NCI-H1436 treated with DMSO at 0.1 percent for 48 hours (cell line): ENCODE data around the gene TMEM222.

Experiments
- DNase-seq: peaks from one replicate; lab custom pipeline; 2025; lab: John Stamatoyannopoulos, UW

The TMEM222 gene

GRCh38 chr1:27342391-27342777 lies 20.4 kb downstream of the TMEM222 start:
- no peak for DNase-seq

GRCh38 chr1:27342778-27343638 lies 21.0 kb downstream of the TMEM222 start:
- no peak for DNase-seq

DNA sequence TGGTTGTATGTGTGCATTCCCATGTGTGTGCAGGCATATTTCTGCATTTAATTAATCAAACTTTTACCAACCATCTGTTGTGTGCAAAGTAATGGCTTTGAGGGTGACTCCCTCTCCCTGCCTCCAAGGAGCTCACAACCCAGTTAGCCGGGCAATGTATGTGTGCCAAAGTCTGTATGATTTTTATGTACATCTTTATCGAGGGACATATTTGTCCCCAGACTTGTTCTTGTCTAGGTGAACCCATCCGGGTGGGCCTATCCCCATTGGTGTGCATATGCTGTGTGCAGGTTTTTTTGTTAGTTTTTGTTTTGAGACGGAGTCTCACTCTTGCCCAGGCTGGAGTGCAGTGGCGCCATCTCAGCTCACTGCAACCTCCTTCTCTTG lies 21.7 kb downstream of the TMEM222 start:
- DNase-seq = no peak

DNA sequence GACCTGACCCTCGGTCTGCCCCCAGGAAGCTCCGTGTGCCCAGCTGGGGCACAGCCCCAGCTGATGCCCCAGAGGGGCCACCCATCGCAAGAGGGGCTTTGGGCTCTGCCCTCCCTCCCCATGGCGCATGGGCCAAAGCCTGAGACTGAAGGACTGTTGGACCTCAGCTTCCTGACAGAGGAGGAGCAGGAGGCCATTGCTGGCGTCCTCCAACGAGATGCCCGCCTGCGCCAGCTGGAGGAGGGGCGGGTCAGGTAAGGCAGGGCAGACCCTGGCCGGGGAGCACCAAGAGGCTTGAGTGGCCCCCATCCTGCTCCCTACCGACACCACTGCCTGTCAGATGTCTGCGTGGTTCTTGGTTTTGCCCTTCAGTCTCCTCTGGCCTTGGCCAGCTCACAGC lies 23.3 kb downstream of the TMEM222 start:
- DNase-seq = no peak

- no peak for DNase-seq
These were observed 24.4 kb downstream of the TMEM222 start for GRCh38 chr1:27346357-27346756.

GRCh38 chr1:27346991-27347624 lies 25.1 kb downstream of the TMEM222 start:
- DNase-seq = no peak

DNA sequence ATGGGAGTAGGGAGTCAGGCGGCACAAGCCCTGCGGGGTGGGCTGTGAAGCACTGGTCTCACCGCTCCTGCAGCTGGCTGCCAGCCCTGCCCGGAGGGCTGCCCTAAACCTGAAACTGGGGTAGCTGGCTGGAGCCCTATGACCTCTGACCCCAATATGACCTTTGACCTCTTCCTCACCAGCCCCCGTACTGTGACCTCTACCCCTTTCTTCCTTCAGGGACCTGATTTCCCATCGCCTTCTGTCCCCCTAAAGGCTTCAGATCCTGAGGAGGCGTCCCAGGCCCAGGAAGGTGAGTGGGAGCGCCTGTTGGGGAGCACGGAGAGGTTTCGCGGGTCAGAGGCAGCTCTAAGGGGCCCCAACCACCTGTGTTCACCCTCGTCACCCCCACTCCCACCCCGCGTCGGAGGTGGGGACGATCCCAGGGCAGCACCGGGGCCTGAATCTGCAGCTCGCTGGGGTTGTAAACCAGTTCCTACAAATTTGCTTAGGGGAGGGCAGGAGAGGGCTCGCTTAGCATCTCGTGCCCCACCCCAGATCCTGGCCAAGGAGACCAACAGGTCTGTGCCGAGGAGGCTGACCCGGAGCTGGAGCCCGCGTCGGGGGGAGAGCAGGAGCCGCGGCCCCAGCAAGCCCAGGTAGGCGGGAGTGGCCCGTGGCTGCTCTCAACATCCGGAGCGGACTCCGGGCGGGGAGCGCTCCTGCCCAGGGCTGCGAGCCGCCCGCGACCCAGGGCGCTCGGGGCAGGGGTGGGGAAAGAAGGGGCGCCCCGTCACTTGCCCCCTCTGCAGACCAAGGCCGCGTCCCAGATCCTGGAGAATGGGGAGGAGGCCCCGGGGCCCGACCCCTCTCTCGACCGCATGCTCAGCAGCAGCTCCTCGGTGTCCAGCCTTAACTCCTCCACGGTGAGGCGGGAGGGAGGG lies 27.2 kb downstream of the TMEM222 start:
- no peak for DNase-seq

DNA sequence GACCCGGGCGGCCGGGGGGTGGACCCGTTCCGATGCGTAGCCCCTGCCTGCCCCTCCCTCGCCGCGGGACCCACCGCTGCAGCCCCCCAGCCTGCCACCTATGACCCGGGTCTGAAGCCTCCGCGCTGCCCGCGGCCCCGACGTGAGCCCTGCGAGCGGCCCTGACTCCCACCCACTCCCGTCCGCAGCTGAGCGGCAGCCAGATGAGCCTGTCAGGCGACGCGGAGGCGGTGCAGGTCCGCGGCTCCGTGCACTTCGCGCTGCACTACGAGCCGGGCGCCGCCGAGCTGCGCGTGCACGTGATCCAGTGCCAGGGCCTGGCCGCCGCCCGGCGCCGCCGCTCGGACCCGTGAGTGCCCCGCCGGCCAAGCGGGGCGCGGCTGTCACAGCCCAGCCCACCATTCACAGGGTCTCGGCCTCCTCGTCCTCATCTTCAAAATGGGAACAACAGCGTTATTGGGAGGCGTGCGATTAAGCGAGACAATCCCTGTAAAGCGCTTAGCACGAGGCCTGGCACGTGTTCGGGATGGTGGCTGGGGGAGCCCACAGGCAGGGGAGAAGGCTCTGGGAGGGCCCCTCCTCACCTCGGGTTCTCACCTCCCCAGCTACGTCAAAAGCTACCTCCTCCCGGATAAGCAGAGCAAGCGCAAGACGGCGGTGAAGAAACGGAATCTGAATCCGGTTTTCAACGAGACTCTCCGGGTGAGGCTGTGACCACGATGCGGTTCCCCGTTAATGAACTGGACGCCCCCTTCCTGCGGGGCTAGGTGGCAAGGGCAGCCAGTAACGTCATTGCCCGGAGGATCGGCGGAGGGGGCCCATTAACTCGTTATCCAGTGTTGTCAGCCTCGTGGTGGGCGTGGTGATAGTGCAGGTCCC lies 28.1 kb downstream of the TMEM222 start:
- DNase-seq = no peak

DNA sequence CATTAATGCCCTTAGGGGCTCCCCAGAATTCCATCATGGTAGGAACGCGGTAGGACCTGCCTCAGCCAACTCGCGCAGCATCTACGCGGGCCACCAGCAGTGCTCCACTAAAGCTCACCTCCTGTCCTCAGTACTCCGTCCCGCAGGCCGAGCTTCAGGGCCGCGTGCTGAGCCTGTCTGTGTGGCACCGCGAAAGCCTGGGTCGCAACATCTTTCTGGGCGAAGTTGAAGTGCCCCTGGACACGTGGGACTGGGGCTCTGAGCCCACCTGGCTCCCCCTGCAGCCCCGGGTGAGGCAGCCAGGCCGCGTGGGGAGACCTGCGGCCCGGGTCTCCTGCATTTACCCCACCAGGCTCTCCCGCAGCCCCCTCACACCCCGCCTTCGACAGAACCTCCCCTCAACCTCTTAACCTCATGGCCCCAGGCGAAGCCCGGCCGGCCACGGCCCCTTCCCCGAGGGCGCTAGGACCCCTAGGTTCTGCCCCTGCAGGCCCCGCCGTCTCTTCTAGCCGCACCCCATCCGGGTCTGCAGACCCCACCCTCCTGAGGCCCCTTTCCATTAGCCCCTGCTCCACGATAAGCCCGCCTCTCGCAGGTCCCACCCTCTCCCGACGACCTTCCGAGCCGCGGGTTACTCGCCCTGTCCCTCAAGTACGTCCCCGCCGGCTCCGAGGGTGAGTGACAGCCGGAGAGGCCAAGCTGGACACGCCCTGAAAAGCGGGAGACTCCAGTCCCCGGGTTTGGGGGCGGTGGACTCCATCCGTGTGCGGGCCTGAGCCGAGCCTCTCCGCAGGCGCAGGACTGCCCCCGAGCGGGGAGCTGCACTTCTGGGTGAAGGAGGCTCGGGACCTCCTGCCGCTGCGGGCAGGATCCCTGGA lies 28.9 kb downstream of the TMEM222 start:
- DNase-seq = no peak

DNA sequence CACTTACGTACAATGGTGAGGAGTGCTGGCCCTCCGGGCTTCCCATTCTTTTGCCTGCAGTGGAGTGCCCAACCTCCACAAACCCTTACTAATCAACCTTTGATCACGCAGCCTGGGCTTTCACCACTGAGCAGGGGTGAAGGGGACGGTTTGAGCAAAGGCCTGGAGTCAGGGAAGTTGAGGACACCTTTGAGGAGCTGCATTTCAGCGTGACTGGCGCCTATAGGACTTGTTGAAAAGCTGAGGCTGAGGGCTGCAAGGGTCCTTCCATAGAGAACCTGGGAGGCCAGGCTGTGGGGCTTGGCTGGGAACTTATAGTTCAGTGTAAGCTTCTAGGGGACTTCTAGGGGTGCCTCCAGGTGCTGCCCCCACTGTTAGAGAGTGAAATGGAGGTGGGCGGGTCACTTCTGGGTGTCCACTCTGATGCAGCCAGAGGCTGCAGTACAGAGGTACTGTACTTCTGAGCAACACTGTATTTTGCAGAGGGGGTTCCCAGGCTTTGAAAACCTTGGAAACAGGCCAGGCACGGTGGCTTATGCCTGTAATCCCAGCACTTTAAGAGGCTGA lies 29.7 kb downstream of the TMEM222 start:
- DNase-seq = no peak

GRCh38 chr1:27353166-27353565 lies 31.2 kb downstream of the TMEM222 start:
- DNase-seq = no peak

GRCh38 chr1:27353629-27354028 lies 31.7 kb downstream of the TMEM222 start:
- DNase-seq = no peak

- no peak for DNase-seq
These were observed 33.7 kb downstream of the TMEM222 start for GRCh38 chr1:27355683-27356082.

DNA sequence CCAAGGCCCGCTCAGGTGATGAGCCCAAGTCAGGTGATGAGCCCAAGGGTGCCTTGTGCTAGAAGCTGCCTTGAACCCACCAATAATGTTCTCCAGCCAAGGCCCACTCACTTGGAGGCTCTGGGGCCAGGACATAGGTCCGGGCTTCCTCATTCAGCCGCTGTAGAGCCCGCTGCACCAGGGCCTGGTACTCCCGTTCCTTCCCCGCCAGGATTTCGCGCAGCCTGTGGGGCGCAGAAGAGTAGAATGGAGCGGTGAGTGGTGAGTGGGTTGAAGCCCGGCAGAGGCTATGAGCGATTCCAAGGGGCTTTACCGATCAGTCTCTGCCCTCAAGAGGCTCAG lies 34.3 kb downstream of the TMEM222 start:
- no peak for DNase-seq

DNA sequence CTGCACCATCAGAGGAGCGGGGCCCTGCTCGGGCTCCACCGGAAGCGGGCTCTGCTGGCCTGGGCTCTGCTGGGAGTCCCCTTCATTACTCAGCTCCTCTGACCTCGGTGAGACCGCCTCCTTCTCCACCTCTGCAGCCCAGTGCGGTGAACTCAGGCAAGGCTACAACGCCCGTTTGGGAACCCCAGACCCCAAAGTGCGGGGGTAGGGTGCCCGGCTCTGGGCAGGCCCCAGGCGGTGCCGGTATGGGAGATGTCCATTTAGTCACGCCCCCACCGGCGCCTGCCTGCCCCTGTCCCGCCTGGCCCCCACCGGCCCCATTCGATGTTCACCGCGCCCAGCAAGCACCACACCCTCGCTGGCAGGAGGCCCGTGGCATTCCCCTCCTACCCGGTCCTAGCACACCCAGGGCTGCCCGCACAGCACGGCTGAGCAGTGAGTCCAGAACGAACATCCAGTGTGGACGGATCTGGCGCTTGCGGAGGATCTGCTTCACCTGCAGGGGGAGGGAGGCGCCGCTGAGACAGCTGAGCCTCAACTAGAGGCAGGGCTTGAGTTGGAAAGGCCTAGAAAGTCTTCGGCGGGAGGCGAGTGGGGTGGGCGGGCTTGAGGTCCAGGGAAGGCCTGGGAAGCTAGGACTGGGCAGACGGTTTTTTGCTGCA lies 34.8 kb downstream of the TMEM222 start:
- DNase-seq = no peak

DNA sequence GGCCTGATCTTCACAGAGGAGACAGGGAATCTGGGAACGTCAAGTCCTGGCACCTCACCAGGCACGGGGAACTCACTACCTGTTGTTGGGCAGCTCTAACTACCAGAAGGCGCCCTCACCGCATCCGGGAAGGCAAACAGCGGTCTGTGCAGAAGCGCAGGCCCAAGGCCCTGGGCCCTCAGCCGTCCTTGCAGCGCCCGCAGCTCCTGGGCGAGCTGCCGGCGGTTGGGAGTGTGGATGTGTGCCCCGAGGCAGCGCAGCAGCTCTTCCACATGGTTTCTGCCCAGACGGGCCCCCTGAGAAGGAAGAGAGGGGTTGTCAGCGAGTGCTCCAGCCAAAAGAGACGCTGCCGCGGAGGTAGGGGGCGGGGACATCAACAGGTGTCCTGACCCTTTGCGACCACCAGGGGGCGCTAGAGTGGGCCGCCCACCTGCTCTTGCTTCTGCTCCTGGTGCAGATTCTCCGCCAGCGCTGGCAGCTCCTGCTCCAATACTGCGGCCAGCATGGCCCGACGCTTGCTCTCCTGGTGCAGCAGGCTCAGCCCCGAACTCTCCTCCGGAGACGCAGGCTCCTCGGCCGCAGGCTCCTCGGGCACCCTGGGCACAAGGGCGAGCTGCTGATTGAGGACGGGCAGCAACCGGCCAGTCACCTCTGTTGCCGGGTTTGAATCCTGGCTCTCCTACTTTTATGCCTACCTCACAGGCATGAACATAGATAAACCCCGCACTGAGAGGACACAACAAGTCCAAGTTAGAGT lies 35.5 kb downstream of the TMEM222 start:
- DNase-seq = no peak

DNA sequence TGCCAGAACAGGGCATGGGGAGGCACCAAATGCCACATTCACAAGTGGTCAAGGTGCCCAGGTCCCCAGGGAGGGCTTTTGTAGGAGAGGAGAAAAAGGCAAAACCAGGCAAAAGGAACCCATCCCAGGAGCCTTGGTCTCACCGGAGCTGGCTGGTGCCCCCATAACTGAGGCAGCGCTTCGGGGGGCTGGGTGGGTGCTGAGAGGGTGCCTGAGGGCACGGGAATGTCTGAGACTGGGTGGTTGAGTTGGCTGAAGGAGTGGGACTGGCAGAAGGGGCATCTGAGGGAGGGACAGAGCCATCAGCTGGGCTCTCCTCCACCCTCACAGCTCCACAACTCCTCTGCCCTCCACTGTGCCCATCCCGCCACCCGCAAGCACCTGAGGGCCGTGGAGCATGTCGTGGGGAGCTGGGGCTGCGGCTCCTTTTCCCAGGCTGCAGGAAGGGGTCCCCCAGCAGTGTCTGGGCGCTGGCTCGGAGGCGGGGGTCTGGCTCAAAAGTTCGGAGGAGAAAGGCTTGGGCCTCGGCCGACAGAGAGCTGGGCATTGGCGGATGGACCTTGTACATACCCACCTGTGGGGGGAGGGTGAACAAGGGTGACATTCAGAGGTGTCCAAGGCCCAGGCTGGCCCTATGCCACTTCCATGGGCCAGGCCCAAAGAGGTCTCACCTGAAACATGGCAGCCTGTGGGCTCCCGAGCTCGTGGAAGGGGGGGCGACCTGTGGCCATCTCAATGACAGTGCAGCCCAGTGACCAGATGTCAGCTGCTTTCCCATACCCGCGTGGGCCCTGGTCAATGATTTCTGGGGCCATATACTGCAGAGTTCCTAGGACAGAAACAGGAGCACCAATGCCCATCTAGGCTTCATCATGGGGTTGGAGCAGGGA lies 36.3 kb downstream of the TMEM222 start:
- no peak for DNase-seq

DNA sequence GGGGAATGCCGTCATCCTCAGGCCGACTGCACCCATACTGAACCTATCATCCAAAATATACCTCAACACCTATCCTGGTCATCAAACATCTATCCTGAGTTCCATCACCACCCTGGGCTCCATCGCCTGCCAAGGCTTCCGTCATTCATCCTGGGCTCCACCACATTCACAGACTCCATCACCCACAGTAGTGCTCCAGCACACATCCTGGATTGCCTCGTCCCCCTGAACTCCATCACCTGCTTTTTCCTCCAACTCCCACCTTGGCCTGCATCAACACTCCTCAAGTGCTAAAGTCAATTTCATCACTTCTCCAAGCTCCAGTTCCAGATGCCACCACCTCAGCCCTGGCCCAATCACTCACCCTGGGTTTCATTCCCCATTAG lies 37.0 kb downstream of the TMEM222 start:
- no peak for DNase-seq
